Body of pancreas (tissue), 4 donors: ENCODE results near the gene HIBCH.

Source experiments
- CTCF ChIP-seq, 7 experiments: fragments of 450-650 bp in 4 of 7; fragments of 200-600 bp in 3 of 7; sonication (generic) in 3 of 7; IDR thresholded peaks; one replicate each; pipeline ENCODE4 v1.5.1; 2016 to 2019; ENCODE audit warnings: antibody characterized with exemption in 7 of 7
- POLR2A ChIP-seq, 3 donors: fragments of 450-650 bp; IDR thresholded peaks; one replicate each; pipeline ENCODE4 v1.6.1; 2016; ENCODE audit warnings: antibody characterized with exemption in 3 of 3, mild to moderate bottlenecking in 2 of 3

DNA sequence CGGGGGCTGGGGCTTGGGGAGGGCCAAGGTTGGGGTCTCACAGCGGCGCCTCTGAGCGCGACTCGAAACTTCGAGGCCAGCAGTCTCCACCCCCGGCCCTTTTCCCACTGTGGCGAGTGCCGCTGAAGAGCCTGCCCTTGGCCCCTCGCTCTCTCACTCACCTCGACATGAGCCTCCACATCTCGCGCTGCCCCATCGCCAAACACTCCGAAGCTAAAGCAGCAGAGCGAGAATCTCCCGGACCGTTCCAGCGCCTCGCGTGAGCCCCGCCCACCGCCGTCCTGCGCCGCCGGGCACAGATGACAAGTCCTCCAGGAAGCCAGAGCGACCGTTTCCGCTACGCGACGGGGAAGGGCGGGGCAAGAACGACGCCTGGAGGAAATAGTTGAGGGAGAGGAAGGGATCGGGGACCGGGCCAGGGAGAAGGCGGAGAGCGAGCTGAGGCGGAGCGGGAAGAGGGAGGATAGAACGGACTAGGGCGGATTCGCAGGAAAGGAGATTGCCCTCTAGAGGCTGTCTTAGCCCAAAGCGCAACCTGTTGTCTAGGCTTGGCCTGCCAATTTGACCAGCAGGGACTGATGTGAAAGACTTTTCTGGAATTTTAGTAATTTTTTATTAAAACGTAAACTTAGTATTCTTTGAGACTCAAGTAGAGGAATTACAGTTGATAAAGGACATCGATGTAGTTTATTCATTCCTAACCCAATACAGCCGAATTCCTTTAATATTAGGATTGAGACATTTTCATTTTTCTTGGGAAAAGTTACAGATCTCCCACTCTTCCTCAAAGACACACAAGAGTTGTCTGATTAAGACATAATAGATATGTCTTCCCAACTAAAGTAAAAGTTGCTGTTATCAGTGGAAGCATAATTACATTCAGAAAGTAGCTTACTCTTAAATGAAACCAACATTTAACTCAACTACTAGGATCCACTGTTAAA is at the start of gene HIBCH:
- TF ChIP-seq CTCF (IDR thresholded peaks at IDR 0.05): peak; percentile 50 to 96 (median 85)
- peak; percentile 42 to 91 (median 90) for TF ChIP-seq POLR2A (IDR thresholded peaks at IDR 0.05)
